Measurements from ENCODE around the gene SEPTIN6. TPM values are rescaled to one million over a fixed set of nuclear protein-coding genes. Genes with fewer than 3 reads are reported as not detected.

The SEPTIN6 gene
- total RNA-seq, 1 experiment from 2014 or later: 31.2 TPM

DNA sequence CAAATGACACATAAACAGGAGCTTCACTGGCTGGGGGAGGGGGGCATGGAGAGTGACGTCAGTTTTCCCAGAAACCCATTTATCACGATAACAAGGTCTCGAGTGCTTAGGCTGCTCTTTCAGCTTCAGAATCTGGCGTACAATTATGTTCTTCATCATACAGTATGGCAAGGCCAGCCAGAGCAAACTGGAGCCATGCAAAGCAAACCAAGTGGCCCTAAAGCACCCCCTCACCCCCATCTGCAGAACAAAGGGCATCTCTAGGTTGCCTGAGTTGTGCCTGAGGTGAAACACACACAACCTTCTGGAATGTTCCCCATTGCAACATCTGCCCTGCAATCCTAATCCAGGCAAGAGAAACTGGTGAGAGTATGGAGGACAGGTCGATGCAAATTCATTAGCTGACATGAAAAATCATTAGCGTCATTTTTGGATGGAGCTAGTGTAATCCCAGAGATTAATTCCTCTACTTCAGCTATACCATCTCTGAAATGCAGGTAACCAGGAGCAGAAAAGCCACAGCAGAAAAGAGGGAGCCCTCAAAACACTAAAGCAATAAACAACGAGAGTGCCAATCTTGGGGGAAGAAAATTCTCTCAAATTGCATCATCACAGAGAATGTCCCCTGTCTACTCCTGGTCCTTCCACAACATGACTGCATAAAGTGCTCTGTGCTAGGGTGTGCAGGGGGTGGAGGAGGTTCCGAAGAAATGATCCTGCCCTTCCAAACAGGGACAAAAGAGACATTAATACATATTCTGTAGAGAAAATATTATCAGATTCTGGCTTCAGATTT is 1.8 kb downstream of the SEPTIN6 start:
- Histone ChIP-seq H3K4me1 (ENCODE audit: control insufficient read depth, insufficient read depth, low read length) (peaks cover 21% of the 10 kb centered on the region), H3K9me3 (ENCODE audit: control insufficient read depth, insufficient read depth, low read depth, low read length) (no peaks in the 10 kb centered on the region), H3K4me3 (ENCODE audit: low read depth in 2 of 2, low read length in 2 of 2) (peak overlapping the region; percentile 71 to 77), H3K36me3 (ENCODE audit: control insufficient read depth, insufficient read depth, low read length) (no peaks in the 10 kb centered on the region), H3K27ac (ENCODE audit: low read length) (peak overlapping the region; percentile 71; the same call in 1 of the 2 replicates), H3K27me3 (ENCODE audit: control insufficient read depth, insufficient read depth, low read length) (no peaks in the 10 kb centered on the region)
- ChIA-PET POLR2A (no interaction called here), CTCF (no interaction called here)
- in situ Hi-C loops (cut with HindIII; ENCODE audit: low pct_unique_long_range_greater_than_20kb, low sequenced_read_pairs) (no loop called here), intact Hi-C loops (cut with micrococcal nuclease; ENCODE audit: unreplicated experiment) (no loop called here)
- TF ChIP-seq TCF7L2 (IDR thresholded peaks at IDR 0.05; ENCODE audit: low read depth, low read length) (no peak), SIN3A (IDR thresholded peaks at IDR 0.05; ENCODE audit: borderline replicate concordance, insufficient read depth, low read depth, low read length) (no peak), POLR2AphosphoS5 (IDR thresholded peaks at IDR 0.05; ENCODE audit: low read depth, low read length) (no peak)
- TF ChIP-seq, protein P1, sequence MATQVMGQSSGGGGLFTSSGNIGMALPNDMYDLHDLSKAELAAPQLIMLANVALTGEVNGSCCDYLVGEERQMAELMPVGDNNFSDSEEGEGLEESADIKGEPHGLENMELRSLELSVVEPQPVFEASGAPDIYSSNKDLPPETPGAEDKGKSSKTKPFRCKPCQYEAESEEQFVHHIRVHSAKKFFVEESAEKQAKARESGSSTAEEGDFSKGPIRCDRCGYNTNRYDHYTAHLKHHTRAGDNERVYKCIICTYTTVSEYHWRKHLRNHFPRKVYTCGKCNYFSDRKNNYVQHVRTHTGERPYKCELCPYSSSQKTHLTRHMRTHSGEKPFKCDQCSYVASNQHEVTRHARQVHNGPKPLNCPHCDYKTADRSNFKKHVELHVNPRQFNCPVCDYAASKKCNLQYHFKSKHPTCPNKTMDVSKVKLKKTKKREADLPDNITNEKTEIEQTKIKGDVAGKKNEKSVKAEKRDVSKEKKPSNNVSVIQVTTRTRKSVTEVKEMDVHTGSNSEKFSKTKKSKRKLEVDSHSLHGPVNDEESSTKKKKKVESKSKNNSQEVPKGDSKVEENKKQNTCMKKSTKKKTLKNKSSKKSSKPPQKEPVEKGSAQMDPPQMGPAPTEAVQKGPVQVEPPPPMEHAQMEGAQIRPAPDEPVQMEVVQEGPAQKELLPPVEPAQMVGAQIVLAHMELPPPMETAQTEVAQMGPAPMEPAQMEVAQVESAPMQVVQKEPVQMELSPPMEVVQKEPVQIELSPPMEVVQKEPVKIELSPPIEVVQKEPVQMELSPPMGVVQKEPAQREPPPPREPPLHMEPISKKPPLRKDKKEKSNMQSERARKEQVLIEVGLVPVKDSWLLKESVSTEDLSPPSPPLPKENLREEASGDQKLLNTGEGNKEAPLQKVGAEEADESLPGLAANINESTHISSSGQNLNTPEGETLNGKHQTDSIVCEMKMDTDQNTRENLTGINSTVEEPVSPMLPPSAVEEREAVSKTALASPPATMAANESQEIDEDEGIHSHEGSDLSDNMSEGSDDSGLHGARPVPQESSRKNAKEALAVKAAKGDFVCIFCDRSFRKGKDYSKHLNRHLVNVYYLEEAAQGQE (IDR thresholded peaks at IDR 0.05; ENCODE audit: insufficient read depth in 1 of 2, low read depth in 2 of 2, low read length in 1 of 2): no peak
- TF ChIP-seq, protein P2, sequence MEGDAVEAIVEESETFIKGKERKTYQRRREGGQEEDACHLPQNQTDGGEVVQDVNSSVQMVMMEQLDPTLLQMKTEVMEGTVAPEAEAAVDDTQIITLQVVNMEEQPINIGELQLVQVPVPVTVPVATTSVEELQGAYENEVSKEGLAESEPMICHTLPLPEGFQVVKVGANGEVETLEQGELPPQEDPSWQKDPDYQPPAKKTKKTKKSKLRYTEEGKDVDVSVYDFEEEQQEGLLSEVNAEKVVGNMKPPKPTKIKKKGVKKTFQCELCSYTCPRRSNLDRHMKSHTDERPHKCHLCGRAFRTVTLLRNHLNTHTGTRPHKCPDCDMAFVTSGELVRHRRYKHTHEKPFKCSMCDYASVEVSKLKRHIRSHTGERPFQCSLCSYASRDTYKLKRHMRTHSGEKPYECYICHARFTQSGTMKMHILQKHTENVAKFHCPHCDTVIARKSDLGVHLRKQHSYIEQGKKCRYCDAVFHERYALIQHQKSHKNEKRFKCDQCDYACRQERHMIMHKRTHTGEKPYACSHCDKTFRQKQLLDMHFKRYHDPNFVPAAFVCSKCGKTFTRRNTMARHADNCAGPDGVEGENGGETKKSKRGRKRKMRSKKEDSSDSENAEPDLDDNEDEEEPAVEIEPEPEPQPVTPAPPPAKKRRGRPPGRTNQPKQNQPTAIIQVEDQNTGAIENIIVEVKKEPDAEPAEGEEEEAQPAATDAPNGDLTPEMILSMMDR (IDR thresholded peaks at IDR 0.05): no peak
- ATAC-seq (no peak), DNase-seq (ENCODE audit: low read depth, low spot score) (no peak)
- TSS peak; percentile 68 for BruUV-seq (replicated peaks)

DNA sequence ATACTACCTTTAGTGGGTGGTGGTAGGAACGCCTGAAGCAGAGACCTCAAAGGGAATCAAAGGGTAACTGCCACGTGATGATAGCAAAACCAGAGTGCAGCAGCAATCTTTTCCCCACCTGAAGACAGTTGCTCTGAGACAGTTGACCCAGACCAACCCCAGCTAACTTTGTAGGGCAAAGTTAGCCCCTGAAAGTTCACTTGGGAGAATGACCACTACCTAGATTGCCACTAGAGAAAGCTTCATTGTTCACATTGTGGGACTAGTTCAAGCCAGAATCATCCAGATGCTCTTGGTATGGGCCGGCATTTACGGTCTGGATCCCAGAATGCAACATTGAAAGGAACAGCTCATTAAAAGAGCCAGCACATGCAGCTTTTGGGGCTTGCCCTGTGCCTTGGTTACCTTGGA is 4.1 kb downstream of the SEPTIN6 start:
- TF ChIP-seq, protein P2 (IDR thresholded peaks at IDR 0.05): no peak
- TF ChIP-seq POLR2AphosphoS5 (IDR thresholded peaks at IDR 0.05; ENCODE audit: low read depth, low read length): no peak
- TF ChIP-seq SIN3A (IDR thresholded peaks at IDR 0.05; ENCODE audit: borderline replicate concordance, insufficient read depth, low read depth, low read length): no peak
- no peak for TF ChIP-seq TCF7L2 (IDR thresholded peaks at IDR 0.05; ENCODE audit: low read depth, low read length)
- TF ChIP-seq, protein P1 (IDR thresholded peaks at IDR 0.05; ENCODE audit: insufficient read depth in 1 of 2, low read depth in 2 of 2, low read length in 1 of 2): no peak
- peaks cover 34% of the 10 kb centered on the region for H3K4me1 ChIP-seq (ENCODE audit: control insufficient read depth, insufficient read depth, low read length)
- 0 out of 2 replicates have a peak overlapping the region, but pooled peaks have one; percentile 4 for H3K27ac ChIP-seq (ENCODE audit: low read length)
- H3K9me3 ChIP-seq (ENCODE audit: control insufficient read depth, insufficient read depth, low read depth, low read length): no peaks in the 10 kb centered on the region
- intact Hi-C loops (cut with micrococcal nuclease; ENCODE audit: unreplicated experiment) (no loop called here), in situ Hi-C loops (cut with HindIII; ENCODE audit: low pct_unique_long_range_greater_than_20kb, low sequenced_read_pairs) (no loop called here)
- H3K36me3 ChIP-seq (ENCODE audit: control insufficient read depth, insufficient read depth, low read length): no peaks in the 10 kb centered on the region
- H3K4me3 ChIP-seq (ENCODE audit: low read depth in 2 of 2, low read length in 2 of 2): no peak overlapping the region
- DNase-seq (ENCODE audit: low read depth, low spot score) (no peak), ATAC-seq (no peak)
- no peaks in the 10 kb centered on the region for H3K27me3 ChIP-seq (ENCODE audit: control insufficient read depth, insufficient read depth, low read length)
- ChIA-PET CTCF (no interaction called here), POLR2A (interaction anchor here (0.5 to 0.6 kb wide), 2 partner anchors 147 to 153 kb away, joined by 3 to 4 read pairs; no protein-coding TSS in a partner anchor)
- no TSS peak for BruUV-seq (replicated peaks)
